SU-DHL-6 (cell line): ENCODE results near the gene ARPC4.

Experiments used
- H2AFZ ChIP-seq: fragments of 200-600 bp; sonication (generic); 2 replicates; pipeline ENCODE4 v1.6.1; 2014; ENCODE audit warnings: low read depth, mild to moderate bottlenecking, moderate library complexity, mixed read lengths, antibody characterized with exemption, low read length; ENCODE audit not compliant: severe bottlenecking
- H3F3A ChIP-seq: fragments of 200-600 bp; shearing (Covaris generic); 2 replicates; pipeline ENCODE4 v1.6.0; 2016; ENCODE audit warnings: antibody characterized with exemption, mild to moderate bottlenecking; ENCODE audit not compliant: insufficient read depth
- H3K27ac ChIP-seq: fragments of 200-600 bp; sonication (generic); 2 replicates; pipeline ENCODE4 v1.5.1; 2016; ENCODE audit warnings: low read depth, mild to moderate bottlenecking, low read length, moderate library complexity, mixed read lengths
- H3K27me3 ChIP-seq: fragments of 200-600 bp; sonication (generic), shearing (Covaris generic); 2 replicates; pipeline ENCODE4 v1.6.0; 2014; ENCODE audit warnings: mild to moderate bottlenecking, low read length
- H3K36me3 ChIP-seq: fragments of 200-600 bp; sonication (generic); 2 replicates; pipeline ENCODE4 v1.6.1; 2014; ENCODE audit warnings: mild to moderate bottlenecking, low read length, mixed read lengths
- H3K4me2 ChIP-seq: fragments of 300-600, 200-600 bp; shearing (Covaris generic), sonication (generic); 2 replicates; pipeline ENCODE4 v1.6.0; 2014; ENCODE audit warnings: low read length, low read depth, mild to moderate bottlenecking; ENCODE audit not compliant: poor library complexity, severe bottlenecking
- H3K4me3 ChIP-seq: fragments of 200-600 bp; sonication (generic); 2 replicates; pipeline ENCODE4 v1.5.1; 2014; ENCODE audit warnings: antibody characterized with exemption, low read length, mild to moderate bottlenecking, mixed read lengths; ENCODE audit not compliant: insufficient read depth, poor library complexity, severe bottlenecking
- H3K79me2 ChIP-seq: fragments of 200-600 bp; sonication (generic); 2 replicates; pipeline ENCODE4 v1.6.1; 2014; ENCODE audit warnings: mild to moderate bottlenecking, low read length, moderate library complexity; ENCODE audit not compliant: insufficient read depth
- H3K9ac ChIP-seq: fragments of 200-600 bp; sonication (generic); 2 replicates; pipeline ENCODE4 v1.7.0; 2014; ENCODE audit warnings: mild to moderate bottlenecking, low read length
- H3K9me2 ChIP-seq: fragments of 200-600 bp; sonication (generic); replicated peaks from 2 replicates; pipeline ENCODE4 v1.6.1; 2014; ENCODE audit warnings: low read length; ENCODE audit not compliant: insufficient read depth
- H3K9me3 ChIP-seq: fragments of 200-600 bp; sonication (generic); 2 replicates; pipeline ENCODE4 v1.6.1; 2014; ENCODE audit warnings: low read length, mixed read lengths; ENCODE audit not compliant: insufficient read depth
- H4K20me1 ChIP-seq: fragments of 200-600 bp; sonication (generic); 2 replicates; pipeline ENCODE4 v1.6.1; 2014; ENCODE audit warnings: low read depth, mild to moderate bottlenecking, antibody characterized with exemption, low read length, moderate library complexity, mixed read lengths
- EZH2phosphoT487 ChIP-seq: fragments of 200-600 bp; sonication (generic), shearing (Covaris generic); conservative IDR thresholded peaks from 2 replicates; pipeline ENCODE4 v1.6.1; 2018; ENCODE audit warnings: mild to moderate bottlenecking, antibody characterized with exemption, low read length, moderate library complexity, mixed read lengths
- TF ChIP-seq, protein P1 (sequence below): fragments of 200-600 bp; sonication (generic); IDR thresholded peaks from one replicate; pipeline ENCODE4 v1.5.1; 2017; ENCODE audit warnings: antibody characterized with exemption, mild to moderate bottlenecking, low read length, moderate library complexity; ENCODE audit not compliant: insufficient read depth, poor library complexity, severe bottlenecking

Gene ARPC4

DNA sequence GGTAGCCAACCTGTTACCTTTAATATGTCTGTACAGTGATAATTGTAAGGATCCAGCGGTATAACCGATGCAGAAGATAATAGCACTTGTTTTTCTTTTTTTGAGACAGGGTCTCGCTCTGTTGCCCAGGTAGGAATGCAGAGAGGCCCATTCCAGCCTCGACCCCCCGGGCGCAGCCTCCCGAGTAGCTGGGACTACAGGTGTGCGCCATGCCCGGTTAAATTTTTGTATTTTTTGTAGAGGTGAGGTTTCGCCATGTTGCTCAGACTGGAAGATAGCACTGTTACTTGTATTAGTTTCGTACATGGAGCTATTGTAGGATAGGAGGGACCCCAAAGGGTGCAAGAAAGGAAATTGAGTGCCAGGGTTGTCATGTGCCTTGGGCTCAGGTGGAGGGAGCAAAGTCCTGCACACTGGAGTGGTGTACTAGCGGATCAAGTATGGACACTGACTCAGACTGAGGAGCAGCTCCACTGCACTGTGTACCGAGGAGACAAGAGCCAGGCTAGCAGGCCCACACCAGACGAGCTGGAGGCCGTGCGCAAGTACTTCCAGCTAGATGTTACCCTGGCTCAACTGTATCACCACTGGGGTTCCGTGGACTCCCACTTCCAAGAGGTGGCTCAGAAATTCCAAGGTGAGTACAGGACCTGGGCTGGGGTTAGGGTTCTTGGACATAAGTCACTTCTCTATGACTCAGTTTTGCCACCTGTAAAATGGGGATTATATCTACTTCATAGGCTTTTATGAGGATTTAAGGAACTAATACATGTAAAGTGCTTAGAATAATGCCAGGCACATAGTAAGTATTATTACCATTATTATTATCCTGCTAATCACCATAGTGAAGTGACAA lies 42.1 kb upstream of the ARPC4 start:
- no peak for TF ChIP-seq EZH2phosphoT487
- TF ChIP-seq, protein P1, sequence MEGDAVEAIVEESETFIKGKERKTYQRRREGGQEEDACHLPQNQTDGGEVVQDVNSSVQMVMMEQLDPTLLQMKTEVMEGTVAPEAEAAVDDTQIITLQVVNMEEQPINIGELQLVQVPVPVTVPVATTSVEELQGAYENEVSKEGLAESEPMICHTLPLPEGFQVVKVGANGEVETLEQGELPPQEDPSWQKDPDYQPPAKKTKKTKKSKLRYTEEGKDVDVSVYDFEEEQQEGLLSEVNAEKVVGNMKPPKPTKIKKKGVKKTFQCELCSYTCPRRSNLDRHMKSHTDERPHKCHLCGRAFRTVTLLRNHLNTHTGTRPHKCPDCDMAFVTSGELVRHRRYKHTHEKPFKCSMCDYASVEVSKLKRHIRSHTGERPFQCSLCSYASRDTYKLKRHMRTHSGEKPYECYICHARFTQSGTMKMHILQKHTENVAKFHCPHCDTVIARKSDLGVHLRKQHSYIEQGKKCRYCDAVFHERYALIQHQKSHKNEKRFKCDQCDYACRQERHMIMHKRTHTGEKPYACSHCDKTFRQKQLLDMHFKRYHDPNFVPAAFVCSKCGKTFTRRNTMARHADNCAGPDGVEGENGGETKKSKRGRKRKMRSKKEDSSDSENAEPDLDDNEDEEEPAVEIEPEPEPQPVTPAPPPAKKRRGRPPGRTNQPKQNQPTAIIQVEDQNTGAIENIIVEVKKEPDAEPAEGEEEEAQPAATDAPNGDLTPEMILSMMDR: no peak
- Histone ChIP-seq H3K79me2 (peaks cover 20% of the 10 kb centered on the region), H3K27ac (peak overlapping the region; percentile 89), H3K4me3 (peak overlapping the region; percentile 90), H3K9me2 (no peaks in the 10 kb centered on the region), H4K20me1 (no peaks in the 10 kb centered on the region), H3K27me3 (no peaks in the 10 kb centered on the region), H3K9me3 (no peaks in the 10 kb centered on the region), H3K9ac (peak overlapping the region; percentile 81), H3F3A (peaks cover 12% of the 10 kb centered on the region; the same call in 1 of the 2 replicates), H3K4me2 (peak overlapping the region; percentile 85), H3K36me3 (no peaks in the 10 kb centered on the region), H2AFZ (peak overlapping the region; percentile 43)

DNA sequence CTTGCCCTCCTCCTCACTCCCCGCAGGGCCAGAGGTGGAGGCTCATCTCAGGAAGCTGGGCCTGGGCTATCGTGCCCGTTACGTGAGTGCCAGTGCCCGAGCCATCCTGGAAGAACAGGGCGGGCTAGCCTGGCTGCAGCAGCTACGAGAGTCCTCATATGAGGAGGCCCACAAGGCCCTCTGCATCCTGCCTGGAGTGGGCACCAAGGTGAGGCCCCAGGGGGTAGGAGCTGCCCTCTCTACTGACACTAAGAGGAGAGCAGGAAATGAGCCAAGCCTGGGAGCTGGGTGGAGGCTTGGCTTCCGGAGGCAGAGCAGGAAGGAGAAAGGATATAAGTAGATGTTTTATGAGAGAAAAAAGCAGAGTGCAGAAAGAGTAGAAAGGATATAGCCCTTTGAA lies 38.2 kb upstream of the ARPC4 start:
- Histone ChIP-seq H3K4me3 (no peak overlapping the region), H3K4me2 (no peak overlapping the region), H4K20me1 (no peaks in the 10 kb centered on the region), H3F3A (peaks cover 12% of the 10 kb centered on the region; the same call in 1 of the 2 replicates), H2AFZ (no peak overlapping the region), H3K9me3 (no peaks in the 10 kb centered on the region), H3K36me3 (no peaks in the 10 kb centered on the region), H3K27me3 (no peaks in the 10 kb centered on the region), H3K27ac (no peak overlapping the region), H3K79me2 (peaks cover 20% of the 10 kb centered on the region), H3K9me2 (no peaks in the 10 kb centered on the region), H3K9ac (no peak overlapping the region)
- TF ChIP-seq, protein P1: no peak
- TF ChIP-seq EZH2phosphoT487: no peak

DNA sequence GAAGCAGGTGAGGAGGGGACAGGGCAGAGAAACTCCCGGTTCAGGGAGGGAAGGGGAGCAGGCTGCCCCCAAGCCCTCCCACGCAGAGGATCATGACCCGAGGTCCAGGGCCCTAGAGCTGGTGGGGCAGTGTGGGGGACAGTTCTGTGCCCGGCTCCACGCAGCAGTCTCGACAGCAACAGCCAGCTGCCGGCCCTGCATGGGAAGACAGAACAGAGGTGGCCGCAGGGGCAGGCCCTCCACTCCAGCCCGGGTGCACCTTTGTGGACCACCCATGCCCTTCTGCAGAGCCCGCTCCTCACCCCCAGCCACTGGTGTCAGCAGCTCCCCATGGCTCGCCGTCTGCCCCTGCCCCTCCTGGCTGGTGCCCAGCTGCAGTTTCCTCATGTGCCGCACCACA lies 35.5 kb upstream of the ARPC4 start:
- no peak overlapping the region for H3K4me2 ChIP-seq
- H2AFZ ChIP-seq: no peak overlapping the region
- H3F3A ChIP-seq: no peaks in the 10 kb centered on the region
- TF ChIP-seq, protein P1: no peak
- TF ChIP-seq EZH2phosphoT487: no peak
- H3K36me3 ChIP-seq: no peaks in the 10 kb centered on the region
- no peaks in the 10 kb centered on the region for H3K27me3 ChIP-seq
- H3K79me2 ChIP-seq: no peaks in the 10 kb centered on the region
- H3K9ac ChIP-seq: no peak overlapping the region
- H3K27ac ChIP-seq: no peak overlapping the region
- no peaks in the 10 kb centered on the region for H4K20me1 ChIP-seq
- H3K4me3 ChIP-seq: no peak overlapping the region
- no peaks in the 10 kb centered on the region for H3K9me2 ChIP-seq
- H3K9me3 ChIP-seq: no peaks in the 10 kb centered on the region
